GM10847 (cell line): ENCODE data around the gene EIF2B4.

Experiments
- POLR2A ChIP-seq: IDR thresholded peaks from 2 replicates; pipeline ENCODE4 v1.6.1; 2011; ENCODE audit not compliant: insufficient read length; ENCODE audit errors: extremely low read depth

EIF2B4 gene

DNA sequence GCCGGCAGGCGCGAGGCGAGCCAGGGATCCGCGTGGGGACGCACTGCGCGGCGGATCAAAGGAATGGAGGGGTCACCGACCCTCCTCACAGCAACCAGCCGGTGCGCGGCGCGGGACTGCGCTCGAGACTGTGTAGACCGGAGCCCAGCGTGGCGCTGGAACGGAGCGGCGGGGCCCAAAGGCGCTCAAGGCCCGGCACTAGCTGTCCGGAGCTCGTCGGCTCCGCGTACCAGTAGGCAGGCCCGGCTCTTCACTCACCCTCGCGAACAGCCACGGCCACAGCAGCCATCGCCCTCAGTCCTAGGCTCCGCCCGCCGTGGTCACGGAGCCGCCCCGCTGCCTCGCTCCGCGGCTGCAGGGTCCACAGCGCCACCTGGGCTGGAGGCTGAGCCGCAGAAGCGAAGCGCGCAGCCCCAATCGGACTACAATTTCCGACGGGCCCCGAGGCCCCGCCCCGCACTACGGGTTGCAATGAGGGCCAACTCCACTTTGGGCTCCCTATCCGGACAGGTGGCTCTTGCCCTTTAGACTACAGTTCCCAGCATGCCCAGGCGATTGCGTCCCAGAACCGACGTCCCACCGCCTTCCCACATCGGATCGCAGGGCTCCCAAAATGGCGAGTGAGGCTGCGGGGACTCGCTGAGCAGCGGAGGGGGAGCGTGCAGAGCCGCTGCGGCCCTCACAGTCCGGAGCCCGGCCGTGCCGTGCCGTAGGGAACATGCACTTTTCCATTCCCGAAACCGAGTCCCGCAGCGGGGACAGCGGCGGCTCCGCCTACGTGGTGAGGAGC, at the start of gene EIF2B4, which contains the start of gene SNX17:
Gene EIF2B4, minus strand, starts transcription at position 313 of the 790 bp plus-strand sequence. Its CDS starts 24 bp downstream, at position 289.
Gene SNX17, plus strand, starts transcription at position 591 of the 790 bp plus-strand sequence. Its CDS starts 128 bp downstream, at position 719.
- peak; percentile 80 for TF ChIP-seq POLR2A

GRCh38 chr2:27416151-27416550, 46.0 kb upstream of the EIF2B4 start:
- TF ChIP-seq POLR2A, result no peak

DNA sequence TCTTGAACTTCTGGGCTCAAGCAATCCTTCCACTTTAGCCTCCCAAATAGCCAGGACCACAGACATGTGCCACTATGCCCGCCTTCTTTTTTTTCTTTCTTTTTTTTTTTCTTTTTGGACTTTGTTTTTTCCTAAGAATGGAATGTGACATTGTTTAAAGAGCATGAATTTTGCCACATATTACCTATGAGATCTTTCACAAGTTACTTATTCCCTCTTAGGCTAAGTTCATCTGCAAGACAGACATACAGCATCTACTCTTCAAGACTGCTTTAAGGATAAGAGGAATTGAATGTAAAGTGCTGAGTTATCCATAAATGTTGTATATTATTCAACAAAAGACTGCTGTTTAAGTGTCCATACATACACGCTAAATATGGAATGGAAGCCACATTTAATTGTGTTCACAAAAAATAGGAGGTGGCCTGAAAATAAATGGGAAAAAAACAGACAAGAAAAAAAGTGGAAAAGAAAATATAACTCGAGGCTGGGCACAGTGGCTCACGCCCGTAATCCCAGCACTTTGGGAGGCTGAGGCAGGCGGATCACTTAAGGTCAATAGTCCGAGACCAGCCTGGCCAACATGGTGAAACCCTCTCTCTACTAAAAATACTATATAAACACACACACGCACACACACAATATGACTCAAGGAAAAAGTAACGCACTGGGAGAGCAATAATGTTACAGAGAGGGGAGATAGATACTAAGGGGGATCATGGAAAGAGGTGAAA, 42.4 kb upstream of the EIF2B4 start:
- TF ChIP-seq POLR2A, result no peak

- peak; percentile 92 for TF ChIP-seq POLR2A
Measured at GRCh38 chr2:27409321-27410073, 39.4 kb upstream of the EIF2B4 start, which contains the start of gene PPM1G. PPM1G (minus strand) TSS chr2:27409591; CDS start chr2:27409422, 169 bp downstream.

- no peak for TF ChIP-seq POLR2A
Measured at GRCh38 chr2:27408601-27409320, 38.6 kb upstream of the EIF2B4 start.

DNA sequence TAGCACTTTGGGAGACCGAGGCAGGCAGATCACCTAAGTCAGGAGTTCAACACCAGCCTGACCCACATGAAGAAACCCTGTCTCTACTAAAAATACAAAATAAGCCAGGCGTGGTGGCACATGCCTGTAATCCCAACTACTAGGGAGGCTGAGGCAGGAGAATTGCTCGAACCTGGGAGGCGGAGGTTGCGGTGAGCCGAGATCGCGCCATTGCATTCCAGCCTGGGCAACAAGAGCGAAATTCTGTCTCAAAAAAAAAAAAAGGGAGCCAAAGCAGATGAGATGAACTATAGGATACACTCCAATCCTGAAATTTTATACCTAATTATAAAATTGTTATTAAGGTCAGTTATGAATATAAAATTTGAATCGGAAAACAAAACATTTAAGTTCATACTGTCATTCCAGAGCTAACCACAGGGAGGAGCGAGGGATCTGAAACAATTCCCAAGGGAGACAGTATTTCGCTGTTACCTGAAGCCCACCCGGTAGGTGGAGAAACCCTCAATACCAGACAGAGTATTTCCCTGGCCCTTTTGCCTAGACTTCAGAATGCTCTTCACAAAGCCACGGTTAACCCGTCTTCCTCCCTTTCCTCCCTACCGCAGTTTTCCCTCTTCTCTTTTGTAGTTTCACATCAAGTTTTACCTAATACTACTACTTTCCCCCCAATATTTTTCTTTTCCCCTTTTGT, 37.8 kb upstream of the EIF2B4 start:
- TF ChIP-seq POLR2A, result no peak

- no peak for TF ChIP-seq POLR2A
Measured at GRCh38 chr2:27400348-27401135, 30.4 kb upstream of the EIF2B4 start.

- TF ChIP-seq POLR2A, result no peak
Measured at GRCh38 chr2:27398962-27399361, 28.8 kb upstream of the EIF2B4 start.

GRCh38 chr2:27393225-27393624, 23.1 kb upstream of the EIF2B4 start:
- TF ChIP-seq POLR2A, result no peak

DNA sequence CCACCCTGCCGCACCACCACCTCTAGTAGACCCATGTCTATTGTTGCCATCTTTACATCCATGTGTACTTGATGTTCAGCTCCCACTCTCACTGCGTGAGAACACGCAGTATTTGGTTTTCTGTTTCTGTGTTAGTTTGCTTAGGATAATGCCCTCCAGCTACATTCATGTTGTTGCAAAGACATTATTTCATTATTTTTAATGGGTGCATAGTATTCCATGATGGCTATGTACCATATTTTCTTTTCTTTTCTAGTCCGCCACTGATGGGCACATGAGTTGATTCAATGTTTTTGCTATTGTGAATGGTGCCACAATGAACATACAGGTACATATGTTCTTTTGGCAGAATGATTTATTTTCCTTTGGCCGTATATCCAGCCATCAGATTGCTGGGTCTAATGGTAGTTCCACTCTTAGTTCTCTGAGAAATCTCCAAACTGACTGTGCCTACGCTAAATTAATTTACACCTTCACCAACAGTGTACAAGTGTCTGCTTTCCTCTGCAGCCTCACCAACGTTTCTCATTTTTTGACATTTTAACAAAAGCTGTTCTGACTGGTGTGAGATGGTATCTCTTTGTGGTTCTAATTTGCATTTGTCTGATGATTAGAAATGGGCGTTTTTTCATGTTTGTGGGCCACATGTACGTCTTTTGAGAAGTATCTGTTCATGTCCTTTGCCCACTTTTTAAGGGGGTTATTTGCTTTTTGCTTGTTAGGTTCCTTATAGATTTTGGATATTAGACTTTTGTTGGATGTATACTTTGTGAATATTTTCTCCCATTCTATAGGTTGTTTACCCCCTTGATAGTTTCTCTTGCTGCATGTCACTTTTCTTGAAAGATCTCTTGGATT, 20.9 kb upstream of the EIF2B4 start:
- no peak for TF ChIP-seq POLR2A

GRCh38 chr2:27381577-27382181, 11.5 kb upstream of the EIF2B4 start:
- no peak for TF ChIP-seq POLR2A
